ENCODE measurements around the gene FAM110C.

- no peak for TF ChIP-seq CTCF (IDR thresholded peaks at IDR 0.05; ENCODE audit: borderline replicate concordance, extremely low read depth, low read length, poor library complexity, severe bottlenecking)
- no peak for TF ChIP-seq EZH2 (IDR thresholded peaks at IDR 0.05; ENCODE audit: borderline replicate concordance, low read depth, low read length, severe bottlenecking)
Observed at GRCh38 chr2:40465-40864, 5.8 kb downstream of the FAM110C start.
